IMR-90 (cell line): ENCODE results near the gene TASP1. TPM values are rescaled to one million over a fixed set of nuclear protein-coding genes. Genes with fewer than 3 reads are reported as not detected.

Experiments used
- ATAC-seq: fragments of 200-7000 bp; cut with Tn5 transposase; 2 replicates; pipeline ENCODE4 v1.9.1; 2020; ENCODE audit warnings: low read depth, mild to moderate bottlenecking, moderate library complexity
- BruUV-seq: library from RNA; stranded (reverse); fragments of 400-500 nt; replicated peaks from 2 replicates; lab custom pipeline; 2021; lab: Mats Ljungman, UMichigan
- CTCF ChIA-PET: fragments of 300-600 bp; formaldehyde crosslinking; extraction: SDS; loops from one replicate; lab custom pipeline; 2021; ENCODE audit warnings: antibody characterized with exemption; lab: Yijun Ruan, JAX
- POLR2A ChIA-PET: fragments of 300-600 bp; sonication (Branson Sonifier 250); formaldehyde crosslinking; loops from one replicate; lab custom pipeline; 2022; ENCODE audit warnings: antibody characterized with exemption; ENCODE audit not compliant: unreplicated experiment; lab: Charles Lee
- DNase-seq: peaks from one replicate; pipeline ENCODE4 v3.0.0; 2013
- H2AFZ ChIP-seq: replicated peaks from 2 replicates; pipeline ENCODE3; 2013; ENCODE audit warnings: low read length, mild to moderate bottlenecking; ENCODE audit not compliant: poor library complexity
- H2AK5ac ChIP-seq: 2 replicates; pipeline ENCODE4 v1.6.1; 2013; ENCODE audit warnings: low read depth, low read length, inconsistent platforms
- H2AK9ac ChIP-seq: replicated peaks from 2 replicates; pipeline ENCODE3; 2013; ENCODE audit warnings: mild to moderate bottlenecking, low read depth, low read length, moderate library complexity; ENCODE audit not compliant: poor library complexity
- H2BK120ac ChIP-seq: 2 replicates; pipeline ENCODE4 v1.6.1; 2013; ENCODE audit warnings: low read depth, low read length, inconsistent platforms
- H2BK15ac ChIP-seq: 3 replicates; pipeline ENCODE4 v1.6.1; 2013; ENCODE audit warnings: low read depth, low read length, inconsistent platforms
- H2BK20ac ChIP-seq: 2 replicates; pipeline ENCODE4 v1.6.1; 2013; ENCODE audit warnings: low read depth, mild to moderate bottlenecking, inconsistent platforms, low read length, moderate library complexity
- H2BK5ac ChIP-seq: 2 replicates; pipeline ENCODE4 v1.6.1; 2013; ENCODE audit warnings: mild to moderate bottlenecking, low read depth, low read length, inconsistent platforms; ENCODE audit not compliant: poor library complexity, severe bottlenecking
- H3K14ac ChIP-seq: replicated peaks from 2 replicates; pipeline ENCODE4 v1.6.1; 2013; ENCODE audit warnings: low read depth, low read length, inconsistent platforms
- H3K18ac ChIP-seq: 2 replicates; pipeline ENCODE4 v1.6.1; 2013; ENCODE audit warnings: low read depth, low read length, control low read depth
- H3K23ac ChIP-seq: 2 replicates; pipeline ENCODE4 v1.6.1; 2013; ENCODE audit warnings: low read depth, low read length, inconsistent platforms
- H3K27ac ChIP-seq: 2 replicates; pipeline ENCODE4 v1.5.1; 2013; ENCODE audit warnings: mild to moderate bottlenecking, control low read depth, low read length; ENCODE audit not compliant: insufficient read depth
- H3K27me3 ChIP-seq: 2 replicates; pipeline ENCODE4 v1.6.1; 2013; ENCODE audit warnings: low read length; ENCODE audit not compliant: control insufficient read depth, insufficient read depth
- H3K36me3 ChIP-seq: 2 replicates; pipeline ENCODE4 v1.6.1; 2013; ENCODE audit warnings: low read length, mixed read lengths; ENCODE audit not compliant: control insufficient read depth, insufficient read depth
- H3K4ac ChIP-seq: 2 replicates; pipeline ENCODE4 v1.6.1; 2013; ENCODE audit warnings: low read depth, low read length, inconsistent platforms
- H3K4me1 ChIP-seq: 2 replicates; pipeline ENCODE4 v1.6.1; 2013; ENCODE audit warnings: low read length, mixed read lengths; ENCODE audit not compliant: control insufficient read depth, insufficient read depth
- H3K4me2 ChIP-seq: 2 replicates; pipeline ENCODE4 v1.6.1; 2013; ENCODE audit warnings: low read depth, mild to moderate bottlenecking, control low read depth, low read length, moderate library complexity
- H3K4me3 ChIP-seq: 2 replicates; pipeline ENCODE4 v1.5.1; 2013; ENCODE audit warnings: low read depth, mild to moderate bottlenecking, control low read depth, low read length, moderate library complexity; ENCODE audit not compliant: insufficient read depth
- H3K56ac ChIP-seq: 2 replicates; pipeline ENCODE4 v1.6.1; 2013; ENCODE audit warnings: low read length, inconsistent platforms; ENCODE audit not compliant: insufficient read depth; ENCODE audit errors: extremely low read depth
- H3K79me1 ChIP-seq, 2 experiments: 2 replicates each; pipeline ENCODE4 v1.6.1; 2013; ENCODE audit warnings: low read length in 2 of 2, inconsistent platforms in 1 of 2, low read depth in 1 of 2
- H3K9ac ChIP-seq: 2 replicates; pipeline ENCODE4 v1.6.1; 2013; ENCODE audit warnings: low read depth, low read length, control low read depth
- H3K9me1 ChIP-seq: 2 replicates; pipeline ENCODE4 v1.6.1; 2013; ENCODE audit warnings: low read length, inconsistent platforms; ENCODE audit not compliant: insufficient read depth
- H3K9me3 ChIP-seq: 2 replicates; pipeline ENCODE4 v1.6.1; 2013; ENCODE audit warnings: low read length; ENCODE audit not compliant: control insufficient read depth, insufficient read depth
- H4K20me1 ChIP-seq: 2 replicates; pipeline ENCODE4 v1.6.1; 2013; ENCODE audit warnings: low read length, inconsistent platforms; ENCODE audit not compliant: insufficient read depth
- H4K5ac ChIP-seq: 2 replicates; pipeline ENCODE4 v1.6.1; 2013; ENCODE audit warnings: mild to moderate bottlenecking, low read depth, low read length, control low read depth
- H4K8ac ChIP-seq, 2 experiments: 2 replicates each; pipeline ENCODE4 v1.6.1; 2013; ENCODE audit warnings: low read depth in 2 of 2, low read length in 2 of 2, control low read depth in 1 of 2, inconsistent platforms in 1 of 2
- H4K91ac ChIP-seq: 2 replicates; pipeline ENCODE4 v1.6.1; 2013; ENCODE audit warnings: low read depth, low read length, inconsistent platforms; ENCODE audit not compliant: insufficient read depth
- CEBPB ChIP-seq: IDR thresholded peaks from 2 replicates; pipeline ENCODE4 v1.6.1; 2012; ENCODE audit warnings: low read depth, low read length, improper control_type of control experiment
- CHD1 ChIP-seq: IDR thresholded peaks from 2 replicates; pipeline ENCODE4 v1.6.1; 2012; ENCODE audit warnings: low read depth, low read length, improper control_type of control experiment
- CTCF ChIP-seq: conservative IDR thresholded peaks from 2 replicates; pipeline ENCODE4 v1.5.1; 2012; ENCODE audit warnings: mild to moderate bottlenecking, low read depth, low read length, improper control_type of control experiment
- FOS ChIP-seq: fragments of 150-350 bp; IDR thresholded peaks from 2 replicates; pipeline ENCODE4 v1.6.1; 2016; ENCODE audit warnings: low read depth, low read length
- MAFK ChIP-seq: IDR thresholded peaks from 2 replicates; pipeline ENCODE4 v1.6.1; 2012; ENCODE audit warnings: low read depth, low read length, improper control_type of control experiment
- MAZ ChIP-seq: IDR thresholded peaks from 2 replicates; pipeline ENCODE4 v1.6.1; 2012; ENCODE audit warnings: low read depth, mild to moderate bottlenecking, low read length, improper control_type of control experiment, moderate library complexity, borderline replicate concordance
- NFE2L2 ChIP-seq: fragments of 150-350 bp; IDR thresholded peaks from 2 replicates; pipeline ENCODE4 v1.6.1; 2016; ENCODE audit warnings: low read depth, mild to moderate bottlenecking, low read length
- RFX5 ChIP-seq: IDR thresholded peaks from 2 replicates; pipeline ENCODE4 v1.8.0; 2012; ENCODE audit warnings: low read depth, mild to moderate bottlenecking, low read length, moderate library complexity
- USF2 ChIP-seq: fragments of 150-350 bp; IDR thresholded peaks from 2 replicates; pipeline ENCODE4 v1.6.1; 2017; ENCODE audit warnings: mild to moderate bottlenecking, antibody characterized with exemption, low read length, low read depth
- WGBS, 2 experiments: methylation state at CpG; one replicate each; pipeline versions ENCODE4 v1.1.5 to v1.1.7; 2013; ENCODE audit warnings: missing lambda C conversion rate in 2 of 2; ENCODE audit not compliant: insufficient read length in 1 of 2; ENCODE audit errors: extremely low coverage in 2 of 2; 5-methylcytosine and 5-hydroxymethylcytosine counted together
- dilution Hi-C: fragments of 300-500 bp; cut with HindIII; formaldehyde crosslinking; loops from one replicate; pipeline ENCODE4 v1.14.3; 2018; ENCODE audit warnings: low sequenced_read_pairs; ENCODE audit not compliant: unreplicated experiment
- in situ Hi-C: fragments of 300-500 bp; cut with MboI; formaldehyde crosslinking; loops from 3 replicates; pipeline ENCODE4 v1.14.3; 2019; ENCODE audit warnings: low sequenced_read_pairs, inconsistent platforms, mixed read lengths
- intact Hi-C: fragments of 100-400 bp; cut with micrococcal nuclease; formaldehyde crosslinking; loops from 2 replicates; pipeline ENCODE4 v1.10.0; 2022
- polyA plus RNA-seq, 3 experiments: library from polyadenylated mRNA; depleted of rRNA; stranded (reverse); fragments of >200 nt; gene quantifications; 2 replicates each; pipeline ENCODE4 v1.2.3, GENCODE V29; 2012; ENCODE audit warnings: low replicate concordance in 1 of 3
- total RNA-seq: library from RNA; depleted of rRNA; stranded (reverse); fragments of >200 nt; gene quantifications from 2 replicates; pipeline ENCODE4 v1.2.3, GENCODE V29; 2012
- TF ChIP-seq, protein P1 (sequence below): fragments of 150-350 bp; IDR thresholded peaks from 2 replicates; pipeline ENCODE4 v1.6.1; 2016; ENCODE audit warnings: low read depth, mild to moderate bottlenecking, low read length, moderate library complexity, borderline replicate concordance

The TASP1 gene
- total and polyA plus RNA-seq, 2 of the 4 experiments (the other 2 are of a cell fraction): 3.9 to 7.9 TPM

DNA sequence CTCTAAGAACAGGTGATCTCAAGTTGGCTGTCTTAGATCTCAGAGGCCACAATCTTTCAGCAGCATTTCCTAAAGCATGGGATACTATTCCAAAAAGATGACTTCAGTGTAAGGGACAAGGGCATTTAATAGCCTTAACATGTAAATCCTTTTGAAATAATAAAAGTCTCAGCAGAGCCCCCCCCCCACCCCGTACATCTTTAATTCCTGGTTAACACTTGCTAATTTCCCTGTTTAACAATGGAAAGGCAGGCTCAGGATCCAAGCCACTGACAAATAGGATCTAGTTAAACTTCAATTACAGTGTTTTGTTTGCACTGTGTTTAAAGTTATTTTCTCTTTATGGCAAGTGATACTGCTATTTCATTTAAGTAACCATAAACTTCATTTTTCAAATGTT lies 12.0 kb downstream of the TASP1 start:
- Histone ChIP-seq H3K4me3 (no peak overlapping the region), H3K9ac (no peak overlapping the region), H2AK5ac (no peak overlapping the region), H3K18ac (no peak overlapping the region), H3K56ac (no peak overlapping the region), H3K79me1 (peaks cover 3 to 5% of the 10 kb centered on the region in 2 experiments; a peak in 3 of 4 replicates), H3K36me3 (no peaks in the 10 kb centered on the region), H2AFZ (no peak overlapping the region), H3K4me2 (no peak overlapping the region), H4K91ac (no peak overlapping the region), H3K27ac (no peak overlapping the region), H2AK9ac (no peak overlapping the region), H3K27me3 (no peaks in the 10 kb centered on the region), H2BK15ac (no peak overlapping the region), H3K4me1 (no peaks in the 10 kb centered on the region; the same call in 1 of the 2 replicates), H3K4ac (no peak overlapping the region), H3K9me1 (no peaks in the 10 kb centered on the region; the same call in 1 of the 2 replicates), H3K9me3 (no peaks in the 10 kb centered on the region), H4K5ac (no peak overlapping the region), H2BK120ac (no peak overlapping the region), H4K20me1 (no peaks in the 10 kb centered on the region), H3K23ac (no peak overlapping the region), H3K14ac (no peak overlapping the region), H2BK5ac (no peak overlapping the region), H4K8ac (no peak overlapping the region), H2BK20ac (no peak overlapping the region)
- no peak for TF ChIP-seq CHD1
- TF ChIP-seq CEBPB: no peak
- TF ChIP-seq RFX5: no peak
- no peak for TF ChIP-seq USF2
- TF ChIP-seq NFE2L2: no peak
- TF ChIP-seq, protein P1, sequence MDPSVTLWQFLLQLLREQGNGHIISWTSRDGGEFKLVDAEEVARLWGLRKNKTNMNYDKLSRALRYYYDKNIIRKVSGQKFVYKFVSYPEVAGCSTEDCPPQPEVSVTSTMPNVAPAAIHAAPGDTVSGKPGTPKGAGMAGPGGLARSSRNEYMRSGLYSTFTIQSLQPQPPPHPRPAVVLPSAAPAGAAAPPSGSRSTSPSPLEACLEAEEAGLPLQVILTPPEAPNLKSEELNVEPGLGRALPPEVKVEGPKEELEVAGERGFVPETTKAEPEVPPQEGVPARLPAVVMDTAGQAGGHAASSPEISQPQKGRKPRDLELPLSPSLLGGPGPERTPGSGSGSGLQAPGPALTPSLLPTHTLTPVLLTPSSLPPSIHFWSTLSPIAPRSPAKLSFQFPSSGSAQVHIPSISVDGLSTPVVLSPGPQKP: no peak
- no peak for TF ChIP-seq MAFK
- no peak for TF ChIP-seq CTCF
- TF ChIP-seq FOS: no peak
- no peak for TF ChIP-seq MAZ
- ChIA-PET CTCF (no interaction called here), POLR2A (no interaction called here)
- no TSS peak for BruUV-seq
- intact Hi-C loops (no loop called here), dilution Hi-C loops (no loop called here), in situ Hi-C loops (no loop called here)
- WGBS, 2 experiments: no CpG with 5 or more reads among the region's 1 CpG
- ATAC-seq: no peak
- DNase-seq: no peak
